ENCODE measurements around the gene NEO1.
A peak's percentile ranks its signal among the peaks of the same experiment; 100 is the strongest.

Gene NEO1

GRCh38 chr15:73031648-73032047 lies 20.6 kb upstream of the NEO1 start:
- no peak for DNase-seq (ENCODE audit: low read depth in 3 of 3)

GRCh38 chr15:73033611-73034010 lies 18.7 kb upstream of the NEO1 start:
- DNase-seq (ENCODE audit: low read depth in 3 of 3) = no peak

- DNase-seq (ENCODE audit: low read depth in 3 of 3) = no peak
Measured at GRCh38 chr15:73034221-73034620, 18.0 kb upstream of the NEO1 start.

GRCh38 chr15:73035221-73035620 lies 17.0 kb upstream of the NEO1 start:
- no peak for DNase-seq (ENCODE audit: low read depth in 3 of 3)

- DNase-seq (ENCODE audit: low read depth in 3 of 3) = no peak
Measured at GRCh38 chr15:73038220-73038619, 14.0 kb upstream of the NEO1 start.

- DNase-seq (ENCODE audit: low read depth in 3 of 3) = no peak
Measured at GRCh38 chr15:73046073-73046472, 6.2 kb upstream of the NEO1 start.

GRCh38 chr15:73047882-73048281 lies 4.4 kb upstream of the NEO1 start:
- DNase-seq (ENCODE audit: low read depth in 3 of 3) = no peak

- DNase-seq (ENCODE audit: low read depth in 3 of 3) = no peak
Measured at GRCh38 chr15:73048624-73049295, 3.5 kb upstream of the NEO1 start.

GRCh38 chr15:73049564-73050215 lies 2.6 kb upstream of the NEO1 start:
- DNase-seq (ENCODE audit: low read depth in 3 of 3) = no peak

GRCh38 chr15:73050561-73051295 lies 1.5 kb upstream of the NEO1 start:
- no peak for DNase-seq (ENCODE audit: low read depth in 3 of 3)

GRCh38 chr15:73051391-73051806 lies 864 bp upstream of the NEO1 start:
- no peak for DNase-seq (ENCODE audit: low read depth in 3 of 3)

- DNase-seq (ENCODE audit: low read depth in 3 of 3) = peak in 1 of 3 donors; percentile 2
Measured at GRCh38 chr15:73052653-73053397, 562 bp downstream of the NEO1 start.

GRCh38 chr15:73053398-73053723 lies 1.1 kb downstream of the NEO1 start:
- DNase-seq (ENCODE audit: low read depth in 3 of 3) = no peak

GRCh38 chr15:73054417-73054953 lies 2.2 kb downstream of the NEO1 start:
- no peak for DNase-seq (ENCODE audit: low read depth in 3 of 3)

GRCh38 chr15:73056460-73056859 lies 4.2 kb downstream of the NEO1 start:
- no peak for DNase-seq (ENCODE audit: low read depth in 3 of 3)

GRCh38 chr15:73058437-73058836 lies 6.2 kb downstream of the NEO1 start:
- DNase-seq (ENCODE audit: low read depth in 3 of 3) = no peak

- DNase-seq (ENCODE audit: low read depth in 3 of 3) = no peak
Measured at GRCh38 chr15:73065114-73065513, 12.9 kb downstream of the NEO1 start.

- DNase-seq (ENCODE audit: low read depth in 3 of 3) = no peak
Measured at GRCh38 chr15:73069109-73069508, 16.8 kb downstream of the NEO1 start.

GRCh38 chr15:73072894-73073293 lies 20.6 kb downstream of the NEO1 start:
- no peak for DNase-seq (ENCODE audit: low read depth in 3 of 3)

- no peak for DNase-seq (ENCODE audit: low read depth in 3 of 3)
Measured at GRCh38 chr15:73074241-73074640, 22.0 kb downstream of the NEO1 start.

- no peak for DNase-seq (ENCODE audit: low read depth in 3 of 3)
Measured at GRCh38 chr15:73075160-73075859, 23.0 kb downstream of the NEO1 start.

All from stimulated activated CD4-positive, alpha-beta T cell treated with anti-CD3 and anti-CD28 coated beads, TNF-alpha, amount 100 ng/mL, for 48 hours (primary cell).